ENCODE measurements around the gene SLC1A5.

DNA sequence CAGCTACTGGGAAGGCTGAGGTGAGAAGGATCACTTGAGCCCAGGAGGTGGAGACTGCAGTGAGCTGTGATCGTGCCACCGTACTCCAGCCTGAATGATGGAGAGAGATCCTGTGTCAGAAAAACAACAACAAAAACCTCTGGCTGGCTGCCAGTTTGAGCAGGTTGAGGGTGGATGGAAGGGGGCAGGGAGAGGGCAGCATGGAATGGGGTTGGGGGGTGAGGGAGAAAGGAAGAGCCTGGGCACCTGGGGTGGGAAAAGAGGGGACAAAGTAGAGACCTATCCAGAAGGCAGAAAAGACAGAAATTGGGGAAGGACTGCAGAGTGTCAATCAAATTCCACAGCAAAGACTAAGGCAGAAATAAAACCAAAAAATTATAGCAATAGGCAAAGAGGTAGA lies 4.7 kb downstream of the SLC1A5 start:
- TF ChIP-seq, protein P1, sequence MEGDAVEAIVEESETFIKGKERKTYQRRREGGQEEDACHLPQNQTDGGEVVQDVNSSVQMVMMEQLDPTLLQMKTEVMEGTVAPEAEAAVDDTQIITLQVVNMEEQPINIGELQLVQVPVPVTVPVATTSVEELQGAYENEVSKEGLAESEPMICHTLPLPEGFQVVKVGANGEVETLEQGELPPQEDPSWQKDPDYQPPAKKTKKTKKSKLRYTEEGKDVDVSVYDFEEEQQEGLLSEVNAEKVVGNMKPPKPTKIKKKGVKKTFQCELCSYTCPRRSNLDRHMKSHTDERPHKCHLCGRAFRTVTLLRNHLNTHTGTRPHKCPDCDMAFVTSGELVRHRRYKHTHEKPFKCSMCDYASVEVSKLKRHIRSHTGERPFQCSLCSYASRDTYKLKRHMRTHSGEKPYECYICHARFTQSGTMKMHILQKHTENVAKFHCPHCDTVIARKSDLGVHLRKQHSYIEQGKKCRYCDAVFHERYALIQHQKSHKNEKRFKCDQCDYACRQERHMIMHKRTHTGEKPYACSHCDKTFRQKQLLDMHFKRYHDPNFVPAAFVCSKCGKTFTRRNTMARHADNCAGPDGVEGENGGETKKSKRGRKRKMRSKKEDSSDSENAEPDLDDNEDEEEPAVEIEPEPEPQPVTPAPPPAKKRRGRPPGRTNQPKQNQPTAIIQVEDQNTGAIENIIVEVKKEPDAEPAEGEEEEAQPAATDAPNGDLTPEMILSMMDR (IDR thresholded peaks at IDR 0.05): no peak
- no peak for TF ChIP-seq POLR2A (IDR thresholded peaks at IDR 0.05)
